Natural killer cell treated with Interleukin-12 subunit alpha and Interleukin-12 subunit beta and Interleukin-15 and Interleukin-18, amount 100 ng/mL, for 72 hours (primary cell): ENCODE data around the gene MEMO1. TPM values are rescaled to one million over a fixed set of nuclear protein-coding genes. Genes with fewer than 3 reads are reported as not detected.
A peak's percentile ranks its signal among the peaks of the same experiment; 100 is the strongest.
"Not testable (repeated sequence)": the region's sequence is repeated elsewhere in the genome, so short reads cannot be mapped to it uniquely, and the experiment has no call there.

ENCODE experiments used
- ATAC-seq, 2 donors: fragments of 150-1000 bp; cut with Tn5 transposase in 1 of 2; sonication (Bioruptor Pico), chemical (Tn5 transposase) in 1 of 2; 2 replicates each; pipeline ENCODE4 v1.10.0; 2021
- DNase-seq: peaks from one replicate; pipeline ENCODE4 v3.0.0; 2022; ENCODE audit warnings: low spot score
- H3K27ac Mint-ChIP-seq, 2 donors: 1 replicate in 1 of 2; 2 replicates in 1 of 2; pipeline ENCODE4 v1.8.0; 2022; ENCODE audit warnings: mixed read lengths in 2 of 2, mild to moderate bottlenecking in 1 of 2, moderate library complexity in 1 of 2
- H3K27me3 Mint-ChIP-seq, 2 donors: 1 replicate in 1 of 2; 2 replicates in 1 of 2; pipeline ENCODE4 v1.8.0; 2022; ENCODE audit warnings: mixed read lengths in 2 of 2
- H3K36me3 Mint-ChIP-seq: one replicate; pipeline ENCODE4 v1.8.0; 2022; ENCODE audit warnings: mixed read lengths
- H3K4me1 Mint-ChIP-seq, 2 donors: 1 replicate in 1 of 2; 2 replicates in 1 of 2; pipeline ENCODE4 v1.8.0; 2022; ENCODE audit warnings: low read depth in 2 of 2, mixed read lengths in 2 of 2, mild to moderate bottlenecking in 1 of 2
- H3K4me3 Mint-ChIP-seq: one replicate; pipeline ENCODE4 v1.8.0; 2022; ENCODE audit warnings: mixed read lengths
- H3K9me3 Mint-ChIP-seq: 2 replicates; pipeline ENCODE4 v1.8.0; 2022; ENCODE audit warnings: mixed read lengths
- total RNA-seq, 2 donors: library from RNA; stranded (reverse); gene quantifications; one replicate each; pipeline ENCODE4 v1.2.3, GENCODE V29; 2022

The MEMO1 gene
- total RNA-seq, 2 donors from 2014 or later, result 68.1 to 69.1 TPM

DNA sequence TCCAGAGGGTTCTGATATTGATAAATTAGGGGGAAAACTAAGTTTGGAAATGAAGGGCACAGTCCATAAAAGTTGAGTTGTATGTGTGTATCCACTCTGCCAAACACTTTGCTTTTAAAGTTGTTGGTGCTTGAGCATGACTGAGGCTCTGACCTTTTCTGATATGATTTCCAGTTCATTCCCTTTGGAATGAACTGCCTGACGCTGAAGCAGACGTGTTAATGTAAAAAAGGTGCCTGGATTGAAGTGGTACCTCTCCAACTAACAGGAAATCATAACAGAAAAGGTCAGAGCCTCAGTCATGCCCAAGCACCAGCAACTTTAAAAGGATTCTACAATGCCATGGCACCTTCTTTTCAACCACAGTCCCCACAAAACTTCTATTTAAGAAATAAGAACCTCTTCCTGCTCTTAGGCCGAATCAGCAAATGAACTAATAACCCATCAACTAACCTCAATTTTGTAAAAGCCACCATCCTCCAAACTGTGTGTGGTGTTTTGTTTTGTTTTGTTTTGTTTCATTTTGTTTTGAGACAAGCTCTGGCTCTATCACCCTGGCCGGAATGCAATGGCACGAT lies 52.6 kb downstream of the MEMO1 start:
- Mint-ChIP-seq H3K4me1 (peaks cover 43 to 51% of the 10 kb centered on the region in 2 donors), H3K4me3 (peak overlapping the region; percentile 66), H3K27ac (peak overlapping the region; percentile 85 to 91), H3K36me3 (peaks cover 2% of the 10 kb centered on the region), H3K9me3 (no peaks in the 10 kb centered on the region), H3K27me3 (no peaks in the 10 kb centered on the region)
- ATAC-seq (no peak), DNase-seq (no peak)

DNA sequence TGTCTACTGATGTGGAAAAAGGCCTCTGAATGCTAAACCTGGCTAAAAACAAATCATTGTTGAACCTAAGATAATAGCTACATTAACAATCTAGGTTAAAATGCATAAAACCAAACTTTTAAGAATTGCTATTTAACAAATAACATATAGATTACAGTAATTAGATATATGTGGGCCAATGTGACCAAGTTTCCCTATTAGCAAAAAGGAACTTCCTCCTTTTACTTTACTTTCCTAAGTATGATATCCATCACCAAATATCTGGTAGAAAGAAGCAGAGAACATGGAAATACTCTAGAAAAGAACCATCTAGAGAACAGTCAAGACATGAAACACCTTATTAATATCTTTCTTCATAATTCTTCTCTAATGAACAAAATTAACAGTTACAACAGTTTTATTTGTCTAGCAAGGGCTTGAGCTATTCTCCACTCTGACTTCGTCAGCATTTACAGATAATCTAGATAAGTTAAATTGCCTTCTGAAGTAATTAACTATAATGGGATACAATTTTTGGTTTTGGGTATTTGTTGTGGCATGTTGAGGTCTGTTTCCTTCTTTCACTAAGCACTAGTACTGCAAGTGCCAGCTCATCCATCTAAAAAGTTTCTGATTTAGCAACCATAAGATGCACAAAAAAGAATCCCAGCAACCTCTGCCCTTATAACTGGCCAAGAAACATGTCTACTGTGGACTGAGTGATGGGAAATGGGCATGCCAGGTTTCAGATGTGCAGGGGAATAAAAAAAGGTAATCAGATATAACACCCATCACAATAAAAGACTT lies 53.3 kb downstream of the MEMO1 start:
- H3K4me1 Mint-ChIP-seq, result peaks cover 37 to 44% of the 10 kb centered on the region in 2 donors
- H3K27ac Mint-ChIP-seq, result peak overlapping the region; percentile 85 to 91
- H3K36me3 Mint-ChIP-seq, result no peaks in the 10 kb centered on the region
- peak overlapping the region; percentile 66 for H3K4me3 Mint-ChIP-seq
- no peaks in the 10 kb centered on the region for H3K27me3 Mint-ChIP-seq
- H3K9me3 Mint-ChIP-seq, result no peaks in the 10 kb centered on the region
- no peak for DNase-seq
- ATAC-seq, result no peak

DNA sequence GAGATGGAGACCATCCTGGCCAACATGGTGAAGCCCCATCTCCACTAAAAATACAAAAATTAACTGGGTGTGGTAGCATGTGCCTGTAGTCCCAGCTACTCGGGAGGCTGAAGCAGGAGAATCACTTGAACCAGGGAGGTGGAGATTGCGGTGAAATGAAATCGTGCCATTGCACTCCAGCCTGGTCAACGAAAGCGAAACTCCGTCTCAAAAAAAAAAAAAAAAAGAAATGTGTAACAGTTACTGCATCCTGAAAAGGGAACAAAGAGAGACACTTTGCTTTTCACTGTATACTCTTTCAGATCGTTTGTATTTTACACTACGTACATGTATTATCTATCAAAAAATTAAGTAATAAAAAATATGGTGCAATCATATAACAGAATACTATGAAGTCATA lies 53.9 kb downstream of the MEMO1 start:
- H3K4me1 Mint-ChIP-seq, result peaks cover 33 to 38% of the 10 kb centered on the region in 2 donors
- peak; percentile 73 to 74 for ATAC-seq
- H3K9me3 Mint-ChIP-seq, H3K36me3 Mint-ChIP-seq, DNase-seq, H3K27me3 Mint-ChIP-seq: not testable (repeated sequence)
- H3K4me3 Mint-ChIP-seq, result peak overlapping the region; percentile 80
- H3K27ac Mint-ChIP-seq, result peak overlapping the region; percentile 85 to 91

DNA sequence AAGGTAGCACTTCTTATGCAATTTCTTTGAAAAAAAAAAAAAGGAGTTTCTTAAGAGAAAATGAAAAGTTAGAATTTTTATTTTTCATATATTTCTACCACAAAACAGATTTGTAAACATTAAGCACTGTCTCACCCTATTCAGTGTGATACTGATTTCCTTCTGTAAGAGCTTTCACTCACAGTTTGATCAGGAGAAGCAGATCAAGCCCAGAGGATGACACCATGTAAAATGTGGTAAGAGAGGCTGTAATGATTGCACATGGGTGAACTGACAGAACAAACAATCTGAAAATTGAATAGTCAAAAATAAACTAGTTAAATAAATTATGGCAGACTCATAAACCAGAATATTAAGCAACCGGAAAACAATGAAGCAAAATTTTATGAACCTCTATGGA lies 54.5 kb downstream of the MEMO1 start:
- Mint-ChIP-seq H3K36me3 (no peaks in the 10 kb centered on the region), H3K4me3 (peak overlapping the region; percentile 80), H3K27me3 (no peaks in the 10 kb centered on the region), H3K9me3 (no peaks in the 10 kb centered on the region), H3K27ac (peak overlapping the region; percentile 85 to 91), H3K4me1 (peaks cover 33 to 37% of the 10 kb centered on the region in 2 donors)
- DNase-seq, result no peak
- ATAC-seq, result peak; percentile 59 to 65

- H3K4me1 Mint-ChIP-seq, result peaks cover 23 to 28% of the 10 kb centered on the region in 2 donors
- not testable (repeated sequence) for H3K9me3 Mint-ChIP-seq, DNase-seq, ATAC-seq, H3K27me3 Mint-ChIP-seq, H3K4me3 Mint-ChIP-seq, H3K36me3 Mint-ChIP-seq, H3K27ac Mint-ChIP-seq
Observed at GRCh38 chr2:31953095-31953494, 57.7 kb downstream of the MEMO1 start.

DNA sequence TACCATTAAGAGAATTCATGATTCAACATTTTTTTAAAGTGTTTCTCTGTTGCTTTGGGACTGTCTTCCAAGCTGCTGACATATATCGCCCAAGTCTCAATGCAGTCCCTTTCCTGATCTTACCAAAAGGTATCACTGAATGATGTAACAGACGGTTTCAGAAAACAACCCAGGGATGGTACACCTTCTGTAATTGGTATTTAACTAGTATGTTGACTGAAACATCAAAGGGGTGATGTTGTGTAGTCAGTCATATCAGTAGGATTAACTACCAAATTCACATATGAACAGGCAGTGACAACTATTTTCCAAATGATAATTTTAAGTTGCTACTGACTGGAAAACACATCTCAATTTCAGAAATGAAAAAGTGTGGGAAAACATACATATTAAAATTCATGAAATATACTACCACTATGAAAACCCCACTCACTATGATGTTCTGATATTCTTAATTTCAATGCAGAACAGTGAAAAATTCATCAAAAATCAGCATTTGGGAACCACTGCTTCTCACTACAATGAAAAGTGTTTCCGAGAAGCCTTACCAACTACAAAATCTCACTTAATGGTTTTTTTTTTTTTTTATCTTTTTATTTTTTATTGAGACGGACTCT lies 59.8 kb downstream of the MEMO1 start:
- Mint-ChIP-seq H3K27ac (no peak overlapping the region), H3K9me3 (no peaks in the 10 kb centered on the region), H3K27me3 (no peaks in the 10 kb centered on the region), H3K4me1 (peaks cover 21 to 26% of the 10 kb centered on the region in 2 donors), H3K4me3 (no peak overlapping the region), H3K36me3 (no peaks in the 10 kb centered on the region)
- ATAC-seq (no peak), DNase-seq (no peak)

DNA sequence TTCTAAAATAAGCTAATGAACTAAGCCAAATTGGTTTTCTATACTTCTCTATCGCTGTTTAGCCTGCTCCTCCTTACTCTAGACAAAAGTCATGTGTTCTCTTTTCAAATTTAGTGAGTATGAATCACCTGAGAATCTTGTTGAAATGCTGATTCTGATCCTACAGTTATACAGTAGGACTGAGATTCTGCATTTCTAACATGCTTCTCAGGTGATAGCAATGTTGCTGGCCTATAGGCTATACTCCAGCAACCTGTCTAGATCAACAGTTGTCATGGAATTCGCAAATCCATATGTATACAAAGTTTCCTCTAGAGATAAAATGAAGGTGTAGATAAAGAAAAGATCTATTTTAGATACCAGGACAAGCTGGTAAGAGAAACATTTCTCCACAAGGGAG lies 62.9 kb downstream of the MEMO1 start:
- Mint-ChIP-seq H3K27ac (no peak overlapping the region), H3K9me3 (no peaks in the 10 kb centered on the region), H3K4me3 (no peak overlapping the region), H3K27me3 (no peaks in the 10 kb centered on the region), H3K4me1 (peaks cover 35 to 45% of the 10 kb centered on the region in 2 donors), H3K36me3 (no peaks in the 10 kb centered on the region)
- ATAC-seq (no peak), DNase-seq (no peak)

DNA sequence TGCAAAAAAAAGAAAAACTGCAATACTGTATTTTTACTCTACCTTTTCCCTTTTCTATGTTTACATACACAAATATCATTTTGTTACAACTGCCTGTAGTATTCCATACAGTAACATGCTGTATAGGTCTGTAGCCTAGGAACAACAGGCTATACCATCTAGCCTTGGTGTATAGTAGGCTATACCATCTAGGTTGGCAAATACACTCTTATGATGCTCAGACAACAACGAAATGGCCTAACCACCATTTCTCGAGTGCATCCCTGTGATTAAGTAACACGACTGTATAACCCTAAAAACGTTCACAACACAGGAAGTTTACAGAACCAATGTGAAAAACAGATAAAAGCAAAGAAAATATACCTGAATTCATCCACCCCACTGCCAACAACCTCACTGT lies 64.0 kb downstream of the MEMO1 start:
- Mint-ChIP-seq H3K27ac (no peak overlapping the region), H3K4me1 (peaks cover 35 to 45% of the 10 kb centered on the region in 2 donors), H3K27me3 (no peaks in the 10 kb centered on the region), H3K9me3 (no peaks in the 10 kb centered on the region), H3K4me3 (no peak overlapping the region), H3K36me3 (no peaks in the 10 kb centered on the region)
- no peak for DNase-seq
- ATAC-seq, result no peak

- DNase-seq (no peak), ATAC-seq (no peak)
- no peaks in the 10 kb centered on the region for H3K9me3 Mint-ChIP-seq
- no peaks in the 10 kb centered on the region for H3K36me3 Mint-ChIP-seq
- no peaks in the 10 kb centered on the region for H3K27me3 Mint-ChIP-seq
- H3K4me1 Mint-ChIP-seq, result peaks cover 32 to 45% of the 10 kb centered on the region in 2 donors
- H3K4me3 Mint-ChIP-seq, result no peak overlapping the region
- no peak overlapping the region for H3K27ac Mint-ChIP-seq
Observed at GRCh38 chr2:31945572-31945935, 65.3 kb downstream of the MEMO1 start.

- no peak overlapping the region for H3K27ac Mint-ChIP-seq
- peaks cover 32 to 45% of the 10 kb centered on the region in 2 donors for H3K4me1 Mint-ChIP-seq
- ATAC-seq (no peak), DNase-seq (no peak)
- H3K4me3 Mint-ChIP-seq, result no peak overlapping the region
- no peaks in the 10 kb centered on the region for H3K27me3 Mint-ChIP-seq
- no peaks in the 10 kb centered on the region for H3K9me3 Mint-ChIP-seq
- no peaks in the 10 kb centered on the region for H3K36me3 Mint-ChIP-seq
Observed at GRCh38 chr2:31944828-31945571, 65.8 kb downstream of the MEMO1 start.

DNA sequence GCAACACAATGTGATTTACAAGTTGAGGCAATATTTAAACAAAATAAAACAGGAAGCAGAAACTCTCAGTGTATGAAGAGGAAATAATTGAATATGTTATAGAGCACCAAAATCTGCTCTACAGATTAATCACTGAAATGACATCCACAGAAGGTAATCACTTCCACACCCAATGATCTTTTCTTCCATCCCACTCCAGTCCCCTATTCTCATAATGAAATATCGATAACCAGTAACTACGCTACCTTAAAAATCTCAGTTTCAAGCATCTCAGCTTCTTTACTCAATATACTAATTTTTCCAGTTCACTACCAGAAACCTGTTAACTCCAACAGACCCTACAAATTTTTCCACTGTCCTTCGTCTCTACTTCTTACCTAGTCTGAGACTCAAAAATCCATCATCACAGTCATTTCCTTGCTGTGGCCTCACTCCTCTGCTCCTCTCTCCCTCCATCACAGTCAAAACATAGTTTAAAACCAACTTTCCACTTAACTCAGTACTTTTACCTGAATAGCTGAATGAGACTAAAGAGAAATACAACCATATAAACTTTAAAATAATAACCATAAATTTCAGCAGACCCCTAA lies 67.1 kb downstream of the MEMO1 start:
- ATAC-seq (no peak), DNase-seq (no peak)
- H3K4me1 Mint-ChIP-seq, result peaks cover 27 to 39% of the 10 kb centered on the region in 2 donors
- H3K36me3 Mint-ChIP-seq, result no peaks in the 10 kb centered on the region
- no peaks in the 10 kb centered on the region for H3K27me3 Mint-ChIP-seq
- H3K27ac Mint-ChIP-seq, result peak overlapping the region in 1 of 2 donors; percentile 14
- H3K9me3 Mint-ChIP-seq, result no peaks in the 10 kb centered on the region
- no peak overlapping the region for H3K4me3 Mint-ChIP-seq

- Mint-ChIP-seq H3K4me1 (peaks cover 18 to 28% of the 10 kb centered on the region in 2 donors), H3K27me3 (no peaks in the 10 kb centered on the region), H3K36me3 (no peaks in the 10 kb centered on the region), H3K9me3 (no peaks in the 10 kb centered on the region), H3K4me3 (no peak overlapping the region), H3K27ac (no peak overlapping the region)
- no peak for DNase-seq
- no peak for ATAC-seq
Observed at GRCh38 chr2:31940920-31941319, 69.9 kb downstream of the MEMO1 start.

GRCh38 chr2:31937741-31938140 lies 73.1 kb downstream of the MEMO1 start:
- peaks cover 1 to 7% of the 10 kb centered on the region in 2 donors for H3K4me1 Mint-ChIP-seq
- H3K4me3 Mint-ChIP-seq, result no peak overlapping the region
- H3K36me3 Mint-ChIP-seq, result no peaks in the 10 kb centered on the region
- DNase-seq (no peak), ATAC-seq (no peak)
- no peaks in the 10 kb centered on the region for H3K27me3 Mint-ChIP-seq
- H3K27ac Mint-ChIP-seq, result no peak overlapping the region
- H3K9me3 Mint-ChIP-seq, result no peaks in the 10 kb centered on the region
